HCT116 (cell line): Measurements from ENCODE around the gene OR9Q1.
"Not testable (repeated sequence)": the region's sequence is repeated elsewhere in the genome, so short reads cannot be mapped to it uniquely, and the experiment has no call there.

Experiments
- CTCF ChIP-seq, 3 experiments: fragments of 200-600 bp in 1 of 3; sonication (generic) in 1 of 3; IDR thresholded peaks in 2 of 3; conservative IDR thresholded peaks in 1 of 3; 2 replicates each; pipeline ENCODE4 v1.5.1; 2012 to 2017; ENCODE audit warnings: low read depth in 2 of 3, low read length in 2 of 3, antibody characterized with exemption in 1 of 3, borderline replicate concordance in 1 of 3, control low read depth in 1 of 3, mild to moderate bottlenecking in 1 of 3, mixed read lengths in 1 of 3, mixed run types in 1 of 3, moderate library complexity in 1 of 3; ENCODE audit not compliant: insufficient read depth in 1 of 3
- EGR1 ChIP-seq: IDR thresholded peaks from 2 replicates; pipeline ENCODE4 v1.6.1; 2012; ENCODE audit warnings: low read depth
- EZH2 ChIP-seq: fragments of 200-600 bp; sonication (generic); IDR thresholded peaks from 2 replicates; pipeline ENCODE4 v1.6.1; 2017; ENCODE audit warnings: antibody characterized with exemption, mixed run types
- EZH2phosphoT487 ChIP-seq: fragments of 200-600 bp; IDR thresholded peaks from 2 replicates; pipeline ENCODE4 v1.6.1; 2018; ENCODE audit warnings: antibody characterized with exemption, borderline replicate concordance
- FOSL1 ChIP-seq: IDR thresholded peaks from 2 replicates; pipeline ENCODE4 v1.6.1; 2012; ENCODE audit warnings: low read depth
- MAX ChIP-seq: IDR thresholded peaks from 2 replicates; pipeline ENCODE4 v1.6.1; 2012
- POLR2A ChIP-seq: IDR thresholded peaks from 2 replicates; pipeline ENCODE4 v1.7.0; 2011; ENCODE audit warnings: borderline replicate concordance; ENCODE audit not compliant: insufficient read depth, insufficient read length; ENCODE audit errors: extremely low read depth
- POLR2AphosphoS5 ChIP-seq: IDR thresholded peaks from 2 replicates; pipeline ENCODE4 v1.6.1; 2011; ENCODE audit warnings: mild to moderate bottlenecking, low read depth, low read length, moderate library complexity
- REST ChIP-seq: IDR thresholded peaks from 2 replicates; pipeline ENCODE4 v1.6.1; 2012; ENCODE audit warnings: low read depth
- YY1 ChIP-seq: IDR thresholded peaks from 2 replicates; pipeline ENCODE4 v1.6.1; 2011; ENCODE audit warnings: low read length, low read depth, moderate library complexity, mild to moderate bottlenecking; ENCODE audit not compliant: insufficient replicate concordance; ENCODE audit errors: extremely low read depth
- TF ChIP-seq, protein P1 (sequence below): IDR thresholded peaks from 2 replicates; pipeline ENCODE4 v1.6.1; 2012

GRCh38 chr11:57999523-57999922, 24.2 kb upstream of the OR9Q1 start:
- not testable (repeated sequence) for TF ChIP-seq CTCF (IDR thresholded peaks at IDR 0.05 in 2 of 3, conservative IDR thresholded peaks at IDR 0.05 in 1 of 3; ENCODE audit: borderline replicate concordance in 1 of 3, insufficient read depth in 1 of 3, low read depth in 2 of 3, low read length in 2 of 3); YY1; POLR2A; EZH2phosphoT487; EZH2; MAX; POLR2AphosphoS5; REST; EGR1; FOSL1
- TF ChIP-seq, protein P1, sequence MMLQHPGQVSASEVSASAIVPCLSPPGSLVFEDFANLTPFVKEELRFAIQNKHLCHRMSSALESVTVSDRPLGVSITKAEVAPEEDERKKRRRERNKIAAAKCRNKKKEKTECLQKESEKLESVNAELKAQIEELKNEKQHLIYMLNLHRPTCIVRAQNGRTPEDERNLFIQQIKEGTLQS = not testable (repeated sequence)
